Measurements from ENCODE around the gene TBC1D10B.

Gene TBC1D10B

DNA sequence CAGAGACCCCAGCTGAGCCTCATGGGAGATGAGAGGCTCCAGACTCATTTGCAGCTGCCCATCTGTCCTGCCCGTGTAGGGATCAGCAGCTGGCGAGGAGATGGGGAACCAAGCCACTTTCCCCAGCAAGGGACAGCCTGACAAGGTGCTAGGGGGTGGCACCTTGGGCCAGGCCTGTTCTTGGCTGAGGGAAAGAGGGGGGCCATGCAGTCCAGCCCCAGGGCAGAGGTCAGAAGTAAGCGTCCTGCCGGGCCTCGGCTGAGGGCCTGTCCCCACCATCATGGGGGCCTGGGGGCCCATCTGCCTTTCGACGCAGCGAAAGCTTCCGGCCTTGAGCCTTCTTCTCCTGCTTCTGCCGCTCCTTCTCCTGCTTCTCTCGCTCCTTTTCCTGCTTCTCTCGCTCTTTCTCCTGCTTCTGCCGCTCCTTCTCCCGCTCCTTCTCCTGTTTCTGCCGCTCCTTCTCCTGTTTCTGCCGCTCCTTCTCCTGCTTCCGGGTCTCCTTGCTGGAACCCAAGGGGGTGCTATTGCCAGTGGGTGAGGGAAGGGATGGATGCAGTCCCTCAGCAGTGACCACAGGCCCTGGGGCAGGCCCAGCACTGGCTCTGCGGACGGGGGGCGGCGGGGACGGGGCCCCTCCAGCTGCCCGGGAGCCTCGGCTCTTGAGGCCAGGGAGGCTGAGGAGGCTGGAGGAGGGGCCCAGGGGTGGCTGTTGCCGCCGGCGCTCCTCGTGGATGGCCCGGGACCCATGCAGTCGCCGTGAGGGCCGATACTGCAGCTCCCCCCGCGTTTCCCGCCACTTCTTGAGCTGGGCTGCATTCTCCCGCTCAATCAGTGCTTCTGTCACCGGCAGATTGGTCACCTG, 12.3 kb downstream of the TBC1D10B start:
- H3K27ac Mint-ChIP-seq, result peak overlapping the region; percentile 99
- H3K4me3 Mint-ChIP-seq, result peak overlapping the region; percentile 38
- peaks cover 36% of the 10 kb centered on the region for H3K36me3 Mint-ChIP-seq (ENCODE audit: low read depth)
- TF ChIP-seq, protein P1, sequence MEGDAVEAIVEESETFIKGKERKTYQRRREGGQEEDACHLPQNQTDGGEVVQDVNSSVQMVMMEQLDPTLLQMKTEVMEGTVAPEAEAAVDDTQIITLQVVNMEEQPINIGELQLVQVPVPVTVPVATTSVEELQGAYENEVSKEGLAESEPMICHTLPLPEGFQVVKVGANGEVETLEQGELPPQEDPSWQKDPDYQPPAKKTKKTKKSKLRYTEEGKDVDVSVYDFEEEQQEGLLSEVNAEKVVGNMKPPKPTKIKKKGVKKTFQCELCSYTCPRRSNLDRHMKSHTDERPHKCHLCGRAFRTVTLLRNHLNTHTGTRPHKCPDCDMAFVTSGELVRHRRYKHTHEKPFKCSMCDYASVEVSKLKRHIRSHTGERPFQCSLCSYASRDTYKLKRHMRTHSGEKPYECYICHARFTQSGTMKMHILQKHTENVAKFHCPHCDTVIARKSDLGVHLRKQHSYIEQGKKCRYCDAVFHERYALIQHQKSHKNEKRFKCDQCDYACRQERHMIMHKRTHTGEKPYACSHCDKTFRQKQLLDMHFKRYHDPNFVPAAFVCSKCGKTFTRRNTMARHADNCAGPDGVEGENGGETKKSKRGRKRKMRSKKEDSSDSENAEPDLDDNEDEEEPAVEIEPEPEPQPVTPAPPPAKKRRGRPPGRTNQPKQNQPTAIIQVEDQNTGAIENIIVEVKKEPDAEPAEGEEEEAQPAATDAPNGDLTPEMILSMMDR (IDR thresholded peaks at IDR 0.05), result no peak
- H3K9me3 Mint-ChIP-seq, result no peaks in the 10 kb centered on the region
- no peak for DNase-seq
- H3K4me1 Mint-ChIP-seq, result peaks cover 61% of the 10 kb centered on the region
- H3K27me3 Mint-ChIP-seq (ENCODE audit: low read depth, poor library complexity), result peaks cover 6% of the 10 kb centered on the region

DNA sequence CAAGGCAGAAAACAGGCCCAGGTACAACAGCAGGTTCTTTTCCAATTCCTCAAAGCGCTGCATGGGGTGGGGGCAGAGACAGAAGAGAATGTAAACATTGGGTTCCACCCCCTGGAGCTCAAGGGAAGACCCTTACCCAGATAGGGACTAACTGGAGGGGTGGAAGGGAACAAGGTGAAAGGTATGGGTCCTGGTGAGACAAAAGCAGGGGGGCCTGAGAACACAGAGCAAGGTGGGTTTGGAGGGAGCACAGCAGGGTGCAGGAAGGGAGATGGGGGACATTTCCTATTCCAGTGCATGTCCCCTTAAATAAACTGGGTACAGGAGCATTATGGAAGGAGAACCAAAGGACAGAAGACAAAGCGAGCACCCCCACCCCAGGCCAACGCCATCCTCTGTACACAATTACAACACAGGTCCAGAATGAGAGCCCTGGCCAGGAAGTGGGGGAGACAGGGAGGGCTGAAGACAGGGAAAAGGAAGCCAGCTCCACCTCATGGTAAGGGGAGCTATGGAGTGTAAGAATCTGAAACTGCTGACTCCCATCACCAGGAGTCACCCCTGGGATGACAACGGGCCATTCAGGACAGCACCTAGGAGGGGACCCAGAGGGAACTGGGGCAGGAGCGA, 13.1 kb downstream of the TBC1D10B start:
- no peaks in the 10 kb centered on the region for H3K9me3 Mint-ChIP-seq
- H3K4me3 Mint-ChIP-seq, result no peak overlapping the region
- peak overlapping the region; percentile 92 for H3K27ac Mint-ChIP-seq
- H3K36me3 Mint-ChIP-seq (ENCODE audit: low read depth), result peaks cover 36% of the 10 kb centered on the region
- TF ChIP-seq, protein P1 (IDR thresholded peaks at IDR 0.05), result no peak
- H3K27me3 Mint-ChIP-seq (ENCODE audit: low read depth, poor library complexity), result peaks cover 6% of the 10 kb centered on the region
- no peak for DNase-seq
- peaks cover 64% of the 10 kb centered on the region for H3K4me1 Mint-ChIP-seq

DNA sequence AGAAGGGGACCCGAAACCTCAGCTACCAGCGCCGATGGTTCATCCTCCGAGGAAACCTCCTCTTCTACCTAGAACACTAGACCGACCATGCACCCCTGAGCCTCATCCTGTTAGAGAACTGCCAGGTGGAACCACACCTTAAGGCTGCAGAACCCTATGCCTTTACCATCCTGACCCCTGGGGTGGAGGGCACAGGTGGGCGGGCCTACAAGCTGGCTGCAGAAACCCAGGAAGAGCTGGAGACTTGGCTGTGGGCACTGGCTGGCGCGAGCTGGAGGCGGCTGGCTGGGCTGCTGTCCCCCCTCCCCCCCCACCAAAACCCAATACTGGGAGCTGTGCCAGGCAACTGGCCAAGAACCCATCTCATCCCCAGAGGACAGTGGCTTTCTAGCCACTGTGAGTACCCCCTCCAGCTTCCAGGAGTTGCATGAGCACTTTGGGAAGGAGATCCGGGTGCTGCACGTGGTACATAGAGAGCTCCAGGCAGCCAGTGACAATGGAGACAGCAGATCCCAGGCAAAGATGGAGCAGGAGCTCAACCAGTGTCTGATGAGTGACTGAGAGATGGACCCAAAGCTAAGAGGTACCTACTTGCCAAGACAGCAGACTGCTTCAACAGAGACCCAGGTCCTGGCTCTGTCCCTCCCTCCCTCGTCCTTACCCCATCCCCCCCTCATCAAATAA, 13.8 kb downstream of the TBC1D10B start:
- no peaks in the 10 kb centered on the region for H3K9me3 Mint-ChIP-seq
- TF ChIP-seq, protein P1 (IDR thresholded peaks at IDR 0.05), result no peak
- peaks cover 37% of the 10 kb centered on the region for H3K36me3 Mint-ChIP-seq (ENCODE audit: low read depth)
- peaks cover 64% of the 10 kb centered on the region for H3K4me1 Mint-ChIP-seq
- DNase-seq, result no peak
- H3K27ac Mint-ChIP-seq, result peak overlapping the region; percentile 100
- peak overlapping the region; percentile 97 for H3K4me3 Mint-ChIP-seq
- H3K27me3 Mint-ChIP-seq (ENCODE audit: low read depth, poor library complexity), result peaks cover 6% of the 10 kb centered on the region

DNA sequence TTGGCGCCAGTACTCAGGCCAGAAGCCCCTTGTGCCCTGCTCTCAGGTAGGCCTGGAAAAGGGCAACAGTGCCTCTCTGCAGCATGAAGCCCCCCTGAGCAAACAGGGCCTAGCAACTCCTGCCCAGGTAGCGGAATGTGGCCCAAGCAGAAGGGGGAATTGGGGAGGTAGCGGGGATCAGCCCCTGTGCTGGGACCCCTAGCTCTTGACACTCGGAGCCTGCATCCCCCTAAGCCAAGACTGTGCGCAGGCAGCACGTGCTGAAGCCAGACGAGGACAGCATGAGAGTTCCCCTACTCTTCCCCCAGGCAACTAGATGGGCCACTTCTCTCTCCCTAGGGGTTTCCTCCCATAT, 14.4 kb downstream of the TBC1D10B start:
- peaks cover 59% of the 10 kb centered on the region for H3K4me1 Mint-ChIP-seq
- no peaks in the 10 kb centered on the region for H3K9me3 Mint-ChIP-seq
- H3K4me3 Mint-ChIP-seq, result peak overlapping the region; percentile 97
- H3K27ac Mint-ChIP-seq, result peak overlapping the region; percentile 100
- peaks cover 38% of the 10 kb centered on the region for H3K36me3 Mint-ChIP-seq (ENCODE audit: low read depth)
- peaks cover 6% of the 10 kb centered on the region for H3K27me3 Mint-ChIP-seq (ENCODE audit: low read depth, poor library complexity)
- DNase-seq, result no peak
- TF ChIP-seq, protein P1 (IDR thresholded peaks at IDR 0.05), result no peak

DNA sequence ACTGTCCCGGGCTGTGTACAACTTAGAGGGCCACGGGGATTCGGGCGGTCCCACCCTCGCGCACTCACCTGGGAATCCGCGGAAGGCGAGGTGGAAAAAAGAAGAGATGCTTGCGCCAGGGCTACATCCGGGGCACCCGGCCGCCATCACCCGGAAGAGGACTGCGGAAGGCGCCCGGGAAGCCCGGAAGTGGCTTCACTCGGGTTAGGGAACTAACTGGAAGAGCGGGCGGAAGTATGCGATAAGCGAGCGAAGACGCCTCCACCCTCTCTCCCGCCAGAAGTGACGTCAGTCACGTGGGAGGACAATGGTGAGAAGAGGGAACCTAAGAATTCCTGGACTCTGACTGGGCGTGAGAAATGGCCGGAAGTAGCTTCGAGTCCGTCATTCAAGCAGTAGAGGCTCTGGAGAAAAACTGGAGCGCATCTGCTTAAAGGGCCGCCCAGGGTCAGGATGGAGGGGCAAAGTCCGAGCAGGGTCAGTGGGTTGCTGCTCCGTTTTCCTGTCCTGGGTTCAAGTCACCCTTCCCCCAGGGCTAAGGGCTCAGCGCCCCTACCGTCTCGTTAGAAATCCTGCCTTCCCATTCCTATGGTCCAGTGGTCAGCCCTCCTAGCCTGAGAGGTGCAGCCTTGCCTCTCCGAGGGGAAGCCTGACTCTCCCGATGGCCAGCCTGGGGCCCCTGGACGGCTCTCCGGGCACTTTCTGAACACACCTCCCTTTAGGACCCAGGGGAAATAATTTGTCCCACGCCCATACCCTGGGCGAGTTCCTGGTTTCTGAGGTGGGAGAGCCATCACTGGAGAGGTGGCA, 14.9 kb downstream of the TBC1D10B start, which contains the start of gene CD2BP2:
TSS of gene CD2BP2 (minus strand) at position 165 of the 810 bp plus-strand sequence. CDS start 627 bp downstream, outside the sequence.
- H3K36me3 Mint-ChIP-seq (ENCODE audit: low read depth), result peaks cover 44% of the 10 kb centered on the region
- H3K9me3 Mint-ChIP-seq, result no peaks in the 10 kb centered on the region
- TF ChIP-seq, protein P1 (IDR thresholded peaks at IDR 0.05), result no peak
- peak within 1 kb of the TSS; percentile 97 for H3K4me3 Mint-ChIP-seq
- peak; percentile 90 for DNase-seq
- peaks cover 53% of the 10 kb centered on the region for H3K4me1 Mint-ChIP-seq
- H3K27me3 Mint-ChIP-seq (ENCODE audit: low read depth, poor library complexity), result peaks cover 6% of the 10 kb centered on the region
- H3K27ac Mint-ChIP-seq, result peak within 1 kb of the TSS; percentile 100

Data from nephron progenitor cell (in vitro differentiated cells).